DOHH2 (cell line): ENCODE data around the gene CBX6.

Source experiments
- EZH2phosphoT487 ChIP-seq: fragments of 200-600 bp; sonication (generic); IDR thresholded peaks from 2 replicates; pipeline ENCODE4 v1.6.1; 2017; ENCODE audit warnings: borderline replicate concordance, mild to moderate bottlenecking, antibody characterized with exemption, low read length, moderate library complexity, mixed read lengths
- TF ChIP-seq, protein P1 (sequence below): fragments of 200-600 bp; sonication (generic); IDR thresholded peaks from one replicate; pipeline ENCODE4 v1.5.1; 2014; ENCODE audit warnings: antibody characterized with exemption, mild to moderate bottlenecking, low read depth, low read length; ENCODE audit not compliant: poor library complexity, severe bottlenecking

DNA sequence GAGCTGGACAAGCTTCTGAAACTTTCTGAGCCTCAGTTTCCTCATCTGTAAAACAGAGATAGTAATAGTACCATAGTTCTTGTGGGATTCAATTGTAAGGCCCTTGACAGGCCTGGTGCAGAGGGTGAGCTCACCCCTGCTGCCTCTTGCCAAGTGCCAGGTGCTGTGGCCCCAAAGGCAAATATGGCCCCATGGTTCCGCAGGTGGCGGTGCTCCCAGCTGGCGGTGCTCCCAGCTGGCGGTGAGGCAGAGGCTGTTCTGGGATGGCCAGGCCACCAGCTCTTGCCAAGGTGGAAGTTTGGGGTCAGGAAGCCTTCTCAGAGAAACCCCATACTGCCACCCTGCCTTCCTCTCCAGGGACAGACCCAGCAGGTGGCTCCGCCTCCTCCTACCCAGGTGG is 37.0 kb downstream of the CBX6 start:
- TF ChIP-seq, protein P1, sequence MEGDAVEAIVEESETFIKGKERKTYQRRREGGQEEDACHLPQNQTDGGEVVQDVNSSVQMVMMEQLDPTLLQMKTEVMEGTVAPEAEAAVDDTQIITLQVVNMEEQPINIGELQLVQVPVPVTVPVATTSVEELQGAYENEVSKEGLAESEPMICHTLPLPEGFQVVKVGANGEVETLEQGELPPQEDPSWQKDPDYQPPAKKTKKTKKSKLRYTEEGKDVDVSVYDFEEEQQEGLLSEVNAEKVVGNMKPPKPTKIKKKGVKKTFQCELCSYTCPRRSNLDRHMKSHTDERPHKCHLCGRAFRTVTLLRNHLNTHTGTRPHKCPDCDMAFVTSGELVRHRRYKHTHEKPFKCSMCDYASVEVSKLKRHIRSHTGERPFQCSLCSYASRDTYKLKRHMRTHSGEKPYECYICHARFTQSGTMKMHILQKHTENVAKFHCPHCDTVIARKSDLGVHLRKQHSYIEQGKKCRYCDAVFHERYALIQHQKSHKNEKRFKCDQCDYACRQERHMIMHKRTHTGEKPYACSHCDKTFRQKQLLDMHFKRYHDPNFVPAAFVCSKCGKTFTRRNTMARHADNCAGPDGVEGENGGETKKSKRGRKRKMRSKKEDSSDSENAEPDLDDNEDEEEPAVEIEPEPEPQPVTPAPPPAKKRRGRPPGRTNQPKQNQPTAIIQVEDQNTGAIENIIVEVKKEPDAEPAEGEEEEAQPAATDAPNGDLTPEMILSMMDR: no peak
- TF ChIP-seq EZH2phosphoT487: no peak
